Kidney (tissue), 14 donors: Measurements from ENCODE around the gene HOXA4. TPM values are rescaled to one million over a fixed set of nuclear protein-coding genes. Genes with fewer than 3 reads are reported as not detected.

ENCODE experiments used
- DNase-seq, 5 donors: peaks; one replicate each; pipeline ENCODE4 v3.0.0-alpha.2; 2013 to 2020
- FAIRE-seq: peaks from 2 replicates; lab custom pipeline; 2012; peaks lifted over from hg19 to GRCh38; lab: Jason Lieb, UNC
- H3K27ac ChIP-seq, 2 donors: one replicate each; pipeline ENCODE4 v1.7.0; 2013; ENCODE audit warnings: low read depth in 2 of 2, low read length in 2 of 2, inconsistent platforms in 1 of 2
- H3K27me3 ChIP-seq: one replicate; pipeline ENCODE4 v1.7.1; 2013; ENCODE audit warnings: low read length, inconsistent platforms; ENCODE audit not compliant: control insufficient read depth, insufficient read depth
- H3K36me3 ChIP-seq, 3 donors: one replicate each; pipeline versions ENCODE4 v1.7.0 to v1.7.1; 2013; ENCODE audit warnings: low read length in 3 of 3, control low read depth in 1 of 3, inconsistent platforms in 1 of 3; ENCODE audit not compliant: insufficient read depth in 3 of 3, control insufficient read depth in 2 of 3
- H3K4me1 ChIP-seq, 3 donors: one replicate each; pipeline versions ENCODE4 v1.7.0 to v1.7.1; 2013; ENCODE audit warnings: low read length in 3 of 3, inconsistent platforms in 1 of 3, low read depth in 1 of 3; ENCODE audit not compliant: control insufficient read depth in 2 of 3, insufficient read depth in 2 of 3
- H3K4me3 ChIP-seq, 3 donors: one replicate each; pipeline versions ENCODE4 v1.7.0 to v1.8.1; 2013; ENCODE audit warnings: low read length in 3 of 3, control low read depth in 1 of 3, inconsistent platforms in 1 of 3
- H3K9ac ChIP-seq, 3 donors: one replicate each; pipeline versions ENCODE4 v1.7.0 to v1.7.1; 2013; ENCODE audit warnings: low read length in 3 of 3, control low read depth in 1 of 3, inconsistent platforms in 1 of 3
- H3K9me3 ChIP-seq, 3 donors: one replicate each; pipeline versions ENCODE4 v1.7.0 to v1.7.1; 2013; ENCODE audit warnings: low read length in 3 of 3, control low read depth in 1 of 3, inconsistent platforms in 1 of 3; ENCODE audit not compliant: control insufficient read depth in 2 of 3, insufficient read depth in 1 of 3
- CTCF ChIP-seq: IDR thresholded peaks from 3 replicates; pipeline ENCODE4 v1.5.1; 2012; ENCODE audit warnings: mild to moderate bottlenecking, moderate library complexity, borderline replicate concordance; ENCODE audit not compliant: insufficient read depth; ENCODE audit errors: extremely low read depth
- intact Hi-C: fragments of 100-400 bp; cut with DNase I; formaldehyde crosslinking; loops from one replicate; pipeline ENCODE4 v1.11.1; 2022
- polyA plus RNA-seq: library from polyadenylated mRNA; stranded (reverse); fragments of 350-450 nt; fragmentation: Illumina TruSeq; extraction: RNeasy Lipid Tissue Mini Kit (QIAGEN cat#74804); gene quantifications from one replicate; pipeline ENCODE4 v1.2.3, GENCODE V29; 2014; ENCODE audit warnings: low read depth, low replicate concordance; ENCODE audit not compliant: insufficient read depth
- total RNA-seq: library from RNA; stranded (reverse); fragmentation: NEBNext Ultra II Directional; extraction: Animal tissue kit (Norgen Biotek cat#: 25700); gene quantifications from one replicate; pipeline ENCODE4 v1.2.1, GENCODE V29; 2021
- donor health status: control.
- donor health status: control.
- donor health status: control.
- donor health status: control.
- donor health status: control.
- donor health status: DM: yes; HTN: yes; CAD: no.
- donor health status: Normal renal cell carcinoma (clear cell type).

HOXA4 gene
- total and polyA plus RNA-seq, 2 donors from 2014 or later: 11.2 to 13.0 TPM

GRCh38 chr7:27110186-27111031, 20.1 kb downstream of the HOXA4 start:
- H3K9ac ChIP-seq: peak overlapping the region in 2 of 3 donors; percentile 92 to 94
- no peaks in the 10 kb centered on the region for H3K9me3 ChIP-seq
- H3K4me3 ChIP-seq: peak overlapping the region in 2 of 3 donors; percentile 9 to 69
- no peak for TF ChIP-seq CTCF
- intact Hi-C loops: no loop called here
- H3K36me3 ChIP-seq: peaks cover 0 to 5% (median 4%) of the 10 kb centered on the region in 3 donors
- no peaks in the 10 kb centered on the region for H3K27me3 ChIP-seq
- FAIRE-seq (no peak), DNase-seq (peak; percentile 91 to 95 (median 94))
- peaks cover 16 to 20% (median 18%) of the 10 kb centered on the region in 3 donors for H3K4me1 ChIP-seq
- H3K27ac ChIP-seq: peak overlapping the region; percentile 85 to 97

GRCh38 chr7:27109466-27110185, 20.9 kb downstream of the HOXA4 start:
- Histone ChIP-seq H3K27me3 (no peaks in the 10 kb centered on the region), H3K27ac (peak overlapping the region; percentile 87 to 97), H3K9me3 (no peaks in the 10 kb centered on the region), H3K36me3 (peaks cover 0 to 5% (median 4%) of the 10 kb centered on the region in 3 donors), H3K4me3 (peak overlapping the region in 1 of 3 donors; percentile 43), H3K4me1 (peaks cover 19 to 22% (median 19%) of the 10 kb centered on the region in 3 donors), H3K9ac (peak overlapping the region in 2 of 3 donors; percentile 22 to 59)
- DNase-seq (peak in 2 of 5 donors; percentile 61 to 66), FAIRE-seq (no peak)
- TF ChIP-seq CTCF: no peak
- intact Hi-C loops: no loop called here

- no peak for TF ChIP-seq CTCF
- no peak for FAIRE-seq
- Histone ChIP-seq H3K9me3 (no peaks in the 10 kb centered on the region), H3K36me3 (peaks cover 0 to 5% (median 4%) of the 10 kb centered on the region in 3 donors), H3K27ac (peak overlapping the region; percentile 75 to 87), H3K9ac (peak overlapping the region in 2 of 3 donors; percentile 32 to 59), H3K27me3 (no peaks in the 10 kb centered on the region), H3K4me1 (peaks cover 19 to 22% (median 19%) of the 10 kb centered on the region in 3 donors), H3K4me3 (peak overlapping the region in 2 of 3 donors; percentile 12 to 43)
- intact Hi-C loops: no loop called here
- DNase-seq: peak in 4 of 5 donors; percentile 79 to 93 (median 90)
Observed at GRCh38 chr7:27108390-27109127, 22.0 kb downstream of the HOXA4 start.
